IgD-negative memory B cell (primary cell): ENCODE measurements around the gene KBTBD3. TPM values are rescaled to one million over a fixed set of nuclear protein-coding genes. Genes with fewer than 3 reads are reported as not detected.
"Not testable (repeated sequence)": the region's sequence is repeated elsewhere in the genome, so short reads cannot be mapped to it uniquely, and the experiment has no call there.

Source experiments
- H3K27ac Mint-ChIP-seq, 3 donors: one replicate each; pipeline ENCODE4 v1.8.0; 2020 to 2022; ENCODE audit warnings: mild to moderate bottlenecking in 3 of 3, mixed read lengths in 3 of 3, moderate library complexity in 1 of 3
- H3K27me3 Mint-ChIP-seq: one replicate; pipeline ENCODE4 v1.8.0; 2021; ENCODE audit warnings: mixed read lengths
- H3K36me3 Mint-ChIP-seq: one replicate; pipeline ENCODE4 v1.8.0; 2020; ENCODE audit warnings: mild to moderate bottlenecking, mixed read lengths
- H3K4me1 Mint-ChIP-seq, 3 donors: one replicate each; pipeline ENCODE4 v1.8.0; 2020 to 2022; ENCODE audit warnings: mixed read lengths in 3 of 3, mild to moderate bottlenecking in 1 of 3
- H3K4me3 Mint-ChIP-seq, 4 donors: one replicate each; pipeline ENCODE4 v1.8.0; 2020 to 2022; ENCODE audit warnings: mild to moderate bottlenecking in 4 of 4, mixed read lengths in 4 of 4, moderate library complexity in 3 of 4
- H3K9me3 Mint-ChIP-seq, 3 donors: one replicate each; pipeline ENCODE4 v1.8.0; 2020 to 2021; ENCODE audit warnings: mixed read lengths in 3 of 3, mild to moderate bottlenecking in 1 of 3
- polyA plus RNA-seq: library from polyadenylated mRNA; unstranded; fragments of 300-500 nt; fragmentation: Illumina TruSeq; gene quantifications from one replicate; pipeline ENCODE4 v1.2.3, GENCODE V29; 2021

The KBTBD3 gene
- polyA plus RNA-seq, 1 donor from 2014 or later, result 16.0 TPM

DNA sequence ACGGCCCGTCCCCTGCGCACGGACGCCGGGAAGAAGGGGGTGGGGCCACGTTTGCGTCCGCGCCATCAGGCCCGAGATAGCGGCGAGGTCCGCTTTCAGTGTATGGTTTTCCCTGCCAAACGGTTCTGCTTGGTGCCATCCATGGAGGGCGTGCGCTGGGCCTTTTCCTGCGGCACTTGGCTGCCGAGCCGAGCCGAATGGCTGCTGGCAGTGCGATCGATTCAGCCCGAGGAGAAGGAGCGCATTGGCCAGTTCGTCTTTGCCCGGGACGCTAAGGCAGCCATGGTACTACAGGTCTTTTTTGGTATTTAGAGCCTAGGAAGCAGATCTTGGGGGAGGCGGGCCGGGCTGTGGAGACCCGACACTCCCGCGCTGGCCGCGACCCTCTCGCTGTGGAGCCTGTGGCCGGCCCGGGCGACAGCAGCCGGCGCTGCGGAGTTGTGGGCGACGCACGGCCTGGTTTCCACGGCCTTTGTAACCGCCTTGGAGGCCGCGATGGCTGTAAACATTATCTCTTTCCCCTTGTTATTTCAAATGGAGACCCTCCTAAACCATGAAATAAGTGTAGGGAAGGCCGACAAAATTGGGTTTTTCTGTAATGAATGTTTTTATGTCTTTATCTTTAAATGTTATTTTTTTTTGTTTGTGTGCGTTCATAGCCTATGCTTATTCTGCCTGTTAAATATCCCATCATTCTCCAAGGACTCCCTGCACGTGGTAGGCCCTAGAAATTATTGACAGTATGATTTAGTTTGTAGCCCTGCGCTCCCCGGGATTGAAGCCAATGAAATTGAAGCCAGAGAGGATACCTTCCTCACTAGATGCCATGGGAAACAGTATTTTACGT is 685 bp upstream of the KBTBD3 start, which contains the start of gene AASDHPPT:
Gene AASDHPPT (plus strand): TSS at position 54 of the 847 bp plus-strand sequence. CDS start 49 bp downstream, at position 103.
- peak within 1 kb of the TSS; percentile 85 to 100 (median 100) for H3K4me3 Mint-ChIP-seq
- peaks cover 31 to 47% (median 44%) of the 10 kb centered on the region in 3 donors for H3K4me1 Mint-ChIP-seq
- no peaks in the 10 kb centered on the region for H3K9me3 Mint-ChIP-seq
- peak within 1 kb of the TSS; percentile 57 to 97 (median 96) for H3K27ac Mint-ChIP-seq
- H3K27me3 Mint-ChIP-seq, result no peaks in the 10 kb centered on the region
- H3K36me3 Mint-ChIP-seq, result peaks cover 3% of the 10 kb centered on the region

DNA sequence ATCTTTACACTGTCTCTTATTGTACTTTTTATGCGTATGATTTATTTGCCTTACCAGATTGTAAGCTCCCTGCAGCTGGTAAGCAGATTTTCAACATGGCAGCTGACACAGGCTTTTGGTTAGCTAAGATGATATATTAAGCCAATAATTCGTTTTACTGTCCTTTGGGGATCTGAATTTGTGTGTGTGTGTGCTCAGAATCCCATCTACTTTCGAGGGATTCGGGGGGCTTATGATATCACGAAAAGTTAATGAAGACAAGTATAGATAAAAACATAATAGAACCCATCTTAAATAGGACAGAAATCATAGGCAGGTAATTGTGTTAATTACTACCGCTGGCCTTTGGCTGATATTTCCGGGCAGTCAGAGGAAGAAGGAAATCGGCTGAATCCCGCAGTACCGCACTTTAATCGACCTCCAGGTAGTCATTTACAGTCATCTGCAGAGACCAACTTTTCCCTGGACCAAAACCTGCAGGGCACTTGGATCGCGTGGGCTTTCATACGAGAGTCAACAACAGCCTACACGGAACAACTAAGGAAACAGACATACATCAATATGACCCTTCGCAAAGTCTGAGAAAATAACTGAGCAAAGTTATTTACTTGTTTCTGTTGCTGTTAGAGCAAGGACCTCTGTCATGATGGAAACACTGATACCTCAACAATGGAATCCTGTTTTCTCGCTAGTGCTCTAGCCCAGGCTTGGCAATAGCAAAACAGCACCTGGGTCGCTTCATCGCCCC is 802 bp downstream of the KBTBD3 start:
- H3K36me3 Mint-ChIP-seq, result peaks cover 3% of the 10 kb centered on the region
- H3K27ac Mint-ChIP-seq, result peak overlapping the region; percentile 57 to 97 (median 96)
- H3K27me3 Mint-ChIP-seq, result no peaks in the 10 kb centered on the region
- H3K4me1 Mint-ChIP-seq, result peaks cover 25 to 40% (median 39%) of the 10 kb centered on the region in 3 donors
- H3K9me3 Mint-ChIP-seq, result no peaks in the 10 kb centered on the region
- peak overlapping the region; percentile 85 to 100 (median 100) for H3K4me3 Mint-ChIP-seq

DNA sequence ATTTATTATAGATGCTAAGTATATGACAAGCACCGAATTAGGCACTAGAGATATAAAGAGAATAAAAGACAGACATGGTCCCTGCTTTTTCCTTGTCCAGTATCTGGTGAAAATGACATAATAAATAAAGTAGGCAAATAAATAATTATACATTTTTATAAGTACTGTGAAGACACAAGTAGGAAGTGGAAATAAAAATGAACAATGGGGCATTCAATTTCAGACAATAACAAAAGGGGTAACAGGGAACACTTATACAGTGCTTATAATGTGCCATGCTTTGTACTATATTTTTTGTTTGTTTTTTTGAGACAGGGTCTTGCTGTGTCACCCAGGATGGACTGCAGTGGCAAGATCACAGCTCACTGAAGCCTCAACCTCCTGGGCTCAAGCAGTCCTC is 4.3 kb downstream of the KBTBD3 start:
- no peak overlapping the region for H3K27ac Mint-ChIP-seq
- peaks cover 12 to 28% (median 19%) of the 10 kb centered on the region in 3 donors for H3K4me1 Mint-ChIP-seq
- peaks cover 9% of the 10 kb centered on the region for H3K36me3 Mint-ChIP-seq
- no peaks in the 10 kb centered on the region for H3K9me3 Mint-ChIP-seq
- no peaks in the 10 kb centered on the region for H3K27me3 Mint-ChIP-seq
- H3K4me3 Mint-ChIP-seq, result no peak overlapping the region

DNA sequence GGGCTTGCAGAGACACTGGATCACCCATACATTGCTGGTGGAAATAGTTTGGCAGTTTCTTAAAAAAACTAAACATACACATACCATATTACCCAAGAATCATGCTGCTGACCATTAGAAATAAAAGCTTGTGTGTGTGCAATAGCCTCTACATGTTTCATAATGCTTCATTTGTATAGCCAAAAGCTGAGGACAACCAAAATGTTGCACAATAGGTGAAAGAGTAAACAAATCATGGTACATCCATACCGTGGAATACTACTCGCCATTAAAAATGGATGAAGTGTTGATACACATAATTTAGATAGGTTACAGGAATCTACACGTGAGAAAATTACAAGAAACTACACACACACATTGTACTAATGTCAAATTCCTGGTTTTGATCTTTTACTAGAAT is 6.5 kb downstream of the KBTBD3 start:
- Mint-ChIP-seq H3K4me3 (no peak overlapping the region), H3K27me3 (no peaks in the 10 kb centered on the region), H3K9me3 (no peaks in the 10 kb centered on the region), H3K36me3 (peaks cover 15% of the 10 kb centered on the region), H3K27ac (no peak overlapping the region), H3K4me1 (peaks cover 4 to 18% (median 11%) of the 10 kb centered on the region in 3 donors)

DNA sequence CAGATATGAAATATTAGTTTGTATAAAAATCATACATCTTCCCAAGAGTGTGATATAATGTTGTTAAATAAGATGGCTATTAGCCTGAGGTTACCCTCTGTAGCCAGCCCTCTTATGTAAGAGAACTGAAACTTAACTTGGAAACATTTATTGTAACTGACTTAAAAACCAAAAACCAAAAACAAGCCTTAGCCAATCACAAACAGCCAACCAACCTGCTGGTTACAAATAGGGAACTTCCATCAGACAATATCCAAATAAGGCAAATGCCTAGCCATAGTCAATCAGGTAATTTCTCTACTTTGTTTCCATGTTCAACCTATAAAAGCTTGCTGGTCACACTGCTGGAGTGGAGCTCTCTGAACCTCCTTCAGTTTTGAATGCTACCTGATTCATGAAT is 14.1 kb downstream of the KBTBD3 start:
- Mint-ChIP-seq H3K4me3 (no peak overlapping the region), H3K4me1 (peaks cover 5 to 14% (median 8%) of the 10 kb centered on the region in 3 donors), H3K27me3 (no peaks in the 10 kb centered on the region), H3K36me3 (peaks cover 17% of the 10 kb centered on the region), H3K27ac (peak overlapping the region in 2 of 3 donors; percentile 60 to 62), H3K9me3 (no peaks in the 10 kb centered on the region)

DNA sequence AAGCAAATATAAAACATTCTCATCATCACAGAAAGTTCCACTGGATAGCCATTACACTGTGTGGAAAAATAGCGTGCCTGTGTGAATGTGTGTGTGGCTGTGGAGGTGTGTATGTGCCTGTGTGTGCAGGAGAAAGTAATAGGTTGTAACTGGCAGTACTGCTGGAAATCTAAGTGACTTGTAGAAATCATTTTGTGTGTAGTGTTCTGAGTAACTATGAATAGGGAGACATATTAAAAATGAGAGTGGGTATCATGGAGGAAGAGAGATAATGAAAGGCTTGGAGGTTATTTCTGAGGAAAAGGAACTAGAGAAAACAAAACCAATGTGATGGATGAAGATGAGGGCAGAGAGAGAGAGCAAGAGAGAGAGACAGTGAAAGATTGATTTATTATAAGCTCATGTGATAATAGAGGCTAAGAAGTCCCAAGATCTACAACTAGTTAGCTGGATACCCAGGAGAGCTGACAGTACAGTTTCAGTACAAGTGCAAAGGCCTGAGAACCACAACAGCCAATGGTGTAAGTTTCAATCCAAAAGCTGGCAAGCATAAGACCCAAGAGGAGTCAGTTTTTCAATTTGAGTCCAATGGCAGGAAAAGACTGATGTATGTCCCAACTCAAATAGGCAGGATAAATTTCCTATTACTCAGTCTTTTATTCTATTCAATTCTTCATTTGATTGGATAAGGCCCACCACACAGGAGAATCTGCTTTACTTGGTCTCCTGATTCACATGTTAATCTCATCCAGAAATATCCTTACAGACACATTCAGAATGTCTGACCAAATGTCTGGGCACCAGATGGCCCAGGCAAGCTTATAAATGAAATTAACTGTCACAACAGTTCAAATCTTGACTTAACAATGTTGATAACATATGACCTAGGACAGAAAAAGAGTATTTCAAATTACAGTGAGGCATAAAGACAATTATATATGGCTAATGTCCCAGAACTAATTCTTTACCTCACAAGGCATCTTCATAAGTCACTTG is 14.9 kb downstream of the KBTBD3 start:
- H3K27ac Mint-ChIP-seq, result peak overlapping the region in 1 of 3 donors; percentile 62
- peaks cover 5 to 11% (median 8%) of the 10 kb centered on the region in 3 donors for H3K4me1 Mint-ChIP-seq
- H3K27me3 Mint-ChIP-seq, result no peaks in the 10 kb centered on the region
- H3K4me3 Mint-ChIP-seq, result no peak overlapping the region
- peaks cover 22% of the 10 kb centered on the region for H3K36me3 Mint-ChIP-seq
- no peaks in the 10 kb centered on the region for H3K9me3 Mint-ChIP-seq

DNA sequence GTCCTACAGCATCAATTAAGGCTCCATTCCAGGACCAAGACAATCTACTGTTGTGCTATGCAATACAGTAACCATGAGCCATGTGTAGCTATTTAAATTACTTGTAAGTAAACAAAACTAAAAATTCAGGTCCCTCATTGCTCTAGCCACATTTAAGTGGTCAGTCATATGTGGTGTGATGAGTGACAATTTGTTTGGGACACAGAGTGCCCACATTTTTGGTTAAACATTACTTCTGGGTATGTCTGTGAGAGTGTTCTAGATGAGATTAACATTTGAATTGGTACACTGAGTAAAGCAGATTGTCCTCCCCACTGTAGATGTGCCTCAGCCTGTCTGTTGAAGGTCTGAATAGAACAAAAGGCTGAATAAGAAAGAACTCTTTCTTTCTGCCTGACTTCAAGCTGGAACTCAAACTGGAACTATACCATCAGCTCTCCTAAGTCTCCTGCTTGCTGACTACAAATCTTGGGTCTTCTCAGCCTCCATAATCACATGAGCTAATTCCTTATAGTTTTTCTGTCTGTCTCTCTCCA is 15.8 kb downstream of the KBTBD3 start:
- Mint-ChIP-seq H3K4me3 (no peak overlapping the region), H3K27ac (peak overlapping the region in 1 of 3 donors; percentile 18), H3K4me1 (peaks cover 3 to 11% (median 8%) of the 10 kb centered on the region in 3 donors), H3K27me3 (no peaks in the 10 kb centered on the region), H3K36me3 (peaks cover 21% of the 10 kb centered on the region), H3K9me3 (no peaks in the 10 kb centered on the region)

DNA sequence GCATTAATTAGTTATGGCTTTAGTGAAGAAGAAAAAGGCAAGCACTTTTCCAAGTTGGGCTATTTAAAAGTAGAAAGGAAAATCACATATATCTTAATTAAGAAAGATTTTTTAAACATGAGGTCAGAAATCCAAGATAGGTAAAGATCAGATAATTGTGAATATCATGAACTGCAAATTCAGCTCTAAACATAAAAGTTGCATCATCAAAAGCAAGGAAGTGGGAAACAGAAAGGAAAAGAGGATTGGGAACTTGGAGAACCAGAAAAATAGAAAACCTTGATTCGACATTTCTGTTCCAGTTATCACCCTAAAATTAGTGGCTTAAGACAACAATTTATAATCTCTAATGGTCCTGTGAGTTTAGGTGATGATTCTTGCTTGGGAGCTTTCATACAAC is 17.5 kb downstream of the KBTBD3 start:
- Mint-ChIP-seq H3K4me3 (no peak overlapping the region), H3K4me1 (peaks cover 3 to 11% (median 6%) of the 10 kb centered on the region in 3 donors), H3K36me3 (peaks cover 19% of the 10 kb centered on the region), H3K27me3 (no peaks in the 10 kb centered on the region), H3K27ac (no peak overlapping the region), H3K9me3 (no peaks in the 10 kb centered on the region)

DNA sequence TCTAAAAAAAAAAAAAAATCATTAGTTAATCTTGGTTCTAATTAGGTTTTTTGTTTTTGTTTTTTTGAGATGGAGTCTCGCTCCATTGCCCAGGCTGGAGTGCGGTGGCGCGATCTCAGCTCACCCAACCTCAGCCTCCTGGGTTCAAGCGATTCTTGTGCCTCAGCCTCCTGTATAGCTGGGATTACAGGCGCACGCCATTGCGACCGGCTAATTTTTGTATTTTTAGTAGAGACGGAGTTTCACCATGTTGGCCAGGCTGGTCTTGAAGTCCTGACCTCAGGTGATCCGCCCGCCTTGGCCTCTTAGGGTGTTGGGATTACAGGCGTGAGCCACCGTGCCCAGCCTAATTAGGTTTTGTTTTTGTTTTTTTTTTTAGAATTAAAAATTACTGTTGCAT is 18.8 kb downstream of the KBTBD3 start:
- H3K36me3 Mint-ChIP-seq, result peaks cover 17% of the 10 kb centered on the region
- not testable (repeated sequence) for H3K9me3 Mint-ChIP-seq

GRCh38 chr11:106051103-106051502 is 26.0 kb downstream of the KBTBD3 start:
- Mint-ChIP-seq H3K36me3 (no peaks in the 10 kb centered on the region), H3K27ac (no peak overlapping the region), H3K4me3 (no peak overlapping the region), H3K27me3 (no peaks in the 10 kb centered on the region), H3K9me3 (no peaks in the 10 kb centered on the region), H3K4me1 (no peaks in the 10 kb centered on the region)

More for the DNA sequence above, 18.8 kb downstream of the KBTBD3 start:
- not testable (repeated sequence) for H3K27me3 Mint-ChIP-seq, H3K27ac Mint-ChIP-seq, H3K4me3 Mint-ChIP-seq
- H3K4me1 Mint-ChIP-seq, result peaks cover 3 to 11% (median 6%) of the 10 kb centered on the region in 3 donors

DNA sequence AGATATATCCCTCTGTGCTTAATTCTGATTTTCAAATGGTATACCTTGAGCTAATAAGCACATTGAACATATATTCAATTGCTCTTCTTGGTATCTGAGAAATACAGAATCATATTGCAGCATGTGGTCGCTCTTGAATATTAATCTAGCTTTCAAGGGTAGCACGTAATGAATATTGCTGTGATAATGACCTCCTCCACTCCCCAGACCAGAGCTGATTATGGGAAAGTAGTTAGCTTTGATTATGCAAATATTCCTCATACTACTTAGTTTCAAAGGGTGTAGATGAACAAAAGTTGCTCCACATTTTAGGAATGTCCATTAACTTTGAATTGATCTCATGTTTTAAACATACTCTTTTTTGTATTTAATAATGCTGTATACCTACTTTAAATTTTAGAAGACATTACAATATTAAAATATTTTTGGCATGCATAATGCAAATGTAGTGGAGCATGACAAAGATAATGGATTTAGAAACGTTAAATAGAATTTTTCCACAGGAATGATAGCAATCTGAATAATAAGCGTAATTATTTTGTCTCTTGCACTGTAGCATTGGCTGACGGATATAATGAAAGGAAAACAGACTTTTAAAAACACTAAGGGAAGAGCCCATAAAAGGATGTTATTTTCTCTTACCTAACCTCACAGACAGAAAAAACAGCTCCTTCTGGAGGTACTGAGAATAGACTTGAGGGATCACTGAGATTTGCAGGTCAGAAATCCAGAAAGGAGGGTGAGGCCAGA is 27.2 kb downstream of the KBTBD3 start:
- H3K27me3 Mint-ChIP-seq, result peaks cover 5% of the 10 kb centered on the region

DNA sequence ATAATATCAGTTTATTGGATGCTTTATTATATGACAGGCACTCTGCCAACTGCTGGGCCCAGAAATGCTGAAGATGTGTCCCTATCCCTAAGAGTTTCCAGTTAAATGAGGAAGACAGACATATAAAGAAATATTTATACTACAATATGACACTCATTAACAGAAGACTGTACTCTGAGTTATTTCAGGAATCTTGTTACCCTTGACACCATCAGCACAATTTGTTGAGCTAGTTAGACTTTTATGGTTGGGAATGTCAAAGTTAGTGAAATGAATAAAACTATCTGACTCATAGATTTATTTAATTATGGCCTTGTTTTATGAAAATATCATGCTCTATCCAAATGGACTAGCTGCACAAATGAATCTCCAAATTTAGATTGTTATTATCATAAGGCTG is 29.5 kb downstream of the KBTBD3 start:
- no peaks in the 10 kb centered on the region for H3K4me1 Mint-ChIP-seq
- H3K27ac Mint-ChIP-seq, result no peak overlapping the region
- no peaks in the 10 kb centered on the region for H3K9me3 Mint-ChIP-seq

More for the DNA sequence above, 27.2 kb downstream of the KBTBD3 start:
- Mint-ChIP-seq H3K4me3 (no peak overlapping the region), H3K36me3 (no peaks in the 10 kb centered on the region), H3K4me1 (no peaks in the 10 kb centered on the region), H3K9me3 (no peaks in the 10 kb centered on the region), H3K27ac (no peak overlapping the region)

GRCh38 chr11:106043540-106043939 is 33.6 kb downstream of the KBTBD3 start:
- peaks cover 6% of the 10 kb centered on the region for H3K36me3 Mint-ChIP-seq
- H3K27me3 Mint-ChIP-seq, result peaks cover 9% of the 10 kb centered on the region
- H3K9me3 Mint-ChIP-seq, result no peaks in the 10 kb centered on the region
- no peaks in the 10 kb centered on the region for H3K4me1 Mint-ChIP-seq
- no peak overlapping the region for H3K4me3 Mint-ChIP-seq
- no peak overlapping the region for H3K27ac Mint-ChIP-seq

More for the DNA sequence above, 29.5 kb downstream of the KBTBD3 start:
- no peaks in the 10 kb centered on the region for H3K36me3 Mint-ChIP-seq
- no peak overlapping the region for H3K4me3 Mint-ChIP-seq
- peaks cover 9% of the 10 kb centered on the region for H3K27me3 Mint-ChIP-seq
